ENCODE data around the gene STARD9. TPM values are rescaled to one million over a fixed set of nuclear protein-coding genes. Genes with fewer than 3 reads are reported as not detected.

Gene STARD9
- 1 to 10 TPM; 4.5 to 6.1 TPM for total RNA-seq
- polyA plus RNA-seq, result under 1 TPM in 1 of 2 donors, not detected in 1; 0.49 TPM

DNA sequence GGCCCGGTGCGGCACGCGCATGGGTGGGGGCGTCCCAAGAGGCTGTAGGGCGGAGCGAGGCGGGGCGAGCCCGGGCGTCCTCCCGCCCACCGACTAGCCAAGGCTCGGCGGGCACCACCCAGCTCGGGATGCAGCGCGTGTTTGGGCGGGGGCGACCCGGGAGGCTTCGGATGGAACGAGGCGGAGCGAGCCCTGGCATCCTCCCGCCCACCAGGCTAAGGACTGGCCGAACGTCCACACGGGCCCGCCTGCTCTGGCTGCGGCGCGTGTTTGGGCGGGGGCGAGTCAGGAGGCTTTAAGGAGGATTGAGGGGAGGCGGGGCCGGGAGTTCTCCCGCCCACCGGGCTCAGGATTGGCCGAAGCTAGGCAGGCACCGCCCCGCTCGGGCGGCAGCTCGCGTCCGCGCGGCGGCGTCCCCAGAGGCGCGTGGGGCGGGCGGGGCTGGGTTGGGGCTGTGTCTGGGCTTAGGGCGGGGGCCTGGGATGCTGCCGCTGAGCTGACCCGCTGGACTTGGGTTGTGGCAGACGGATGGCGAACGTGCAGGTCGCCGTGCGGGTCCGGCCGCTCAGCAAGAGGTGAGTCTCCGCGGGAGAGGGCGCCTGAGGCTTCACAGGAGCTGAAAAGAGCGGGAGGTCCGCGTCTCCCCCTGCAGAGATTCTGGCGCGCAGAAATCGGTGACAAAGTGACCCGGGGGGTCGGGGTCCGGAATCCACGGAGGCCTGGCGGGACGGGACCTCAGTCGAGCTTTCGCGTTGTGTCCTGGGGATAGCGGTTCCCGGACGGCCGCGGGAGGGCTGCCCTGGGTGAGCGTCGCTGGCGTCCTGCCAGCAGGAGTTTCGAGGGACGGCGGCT, at the start of gene STARD9:
STARD9 (plus strand) TSS at position 419 of the 852 bp plus-strand sequence; CDS start at position 529, 110 bp downstream.
- H3K4me3 ChIP-seq (ENCODE audit: low read length in 2 of 2), result peak within 1 kb of the TSS; percentile 78 to 89
- intact Hi-C loops (cut with micrococcal nuclease), result loop anchor here (1.0 to 5.0 kb wide), 4 partner anchors 27 to 345 kb away; partner anchors contain the start of genes CDAN1, HAUS2, LRRC57 and SNAP23
- peaks cover 11 to 34% (median 17%) of the 10 kb centered on the region in 4 donors for H3K4me1 Mint-ChIP-seq
- no peaks in the 10 kb centered on the region for H3K27me3 ChIP-seq (ENCODE audit: insufficient read depth, low read length)
- H3K27ac ChIP-seq (ENCODE audit: low read depth, low read length), result peak within 1 kb of the TSS; percentile 44
- H3K4me3 Mint-ChIP-seq, result peak within 1 kb of the TSS; percentile 89 to 96 (median 92)
- peaks cover 6 to 12% of the 10 kb centered on the region in 2 donors for H3K27me3 Mint-ChIP-seq
- no peaks in the 10 kb centered on the region for H3K9me3 Mint-ChIP-seq
- peak within 1 kb of the TSS; percentile 78 to 94 (median 86) for H3K27ac Mint-ChIP-seq
- H3K36me3 ChIP-seq (ENCODE audit: insufficient read depth, low read length), result no peaks in the 10 kb centered on the region
- peak; percentile 93 to 95 (median 93) for DNase-seq
- H3K4me1 ChIP-seq (ENCODE audit: insufficient read depth, low read length), result peaks cover 16% of the 10 kb centered on the region
- H3K9me3 ChIP-seq (ENCODE audit: control insufficient read depth in 1 of 2, low read length in 2 of 2), result no peaks in the 10 kb centered on the region
- ChIA-PET CTCF (ENCODE audit: partially characterized antibody) (no interaction called here), POLR2A (ENCODE audit: partially characterized antibody) (interaction anchor here (0.9 to 5.6 kb wide), 10 partner anchors 9 to 935 kb away, joined by 3 to 60 read pairs (median 4); partner anchors contain the start of genes HAUS2, LRRC57, SNAP23 and ZNF106)
- H3K36me3 Mint-ChIP-seq, result no peaks in the 10 kb centered on the region

DNA sequence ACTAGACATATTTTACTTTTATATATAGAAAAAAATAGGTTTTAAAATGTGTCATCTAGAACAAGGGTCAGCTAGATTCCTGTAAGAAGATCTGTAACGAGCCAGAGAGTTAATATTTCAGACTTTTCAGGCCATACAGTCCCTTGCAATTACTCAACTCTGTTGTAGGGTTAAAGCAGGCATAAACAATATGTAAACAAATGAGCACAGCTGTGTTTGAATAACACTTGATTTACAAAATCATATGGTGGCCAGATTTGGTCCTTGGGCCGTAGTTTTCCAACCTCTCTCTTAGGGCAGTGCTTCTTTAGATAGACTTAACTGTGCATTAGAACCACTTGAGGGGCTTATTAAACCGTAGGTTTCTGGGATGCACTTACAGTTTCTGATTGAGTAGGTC, 46.4 kb upstream of the STARD9 start:
- no peaks in the 10 kb centered on the region for H3K27me3 Mint-ChIP-seq
- H3K9me3 Mint-ChIP-seq, result no peaks in the 10 kb centered on the region
- H3K4me1 ChIP-seq (ENCODE audit: insufficient read depth, low read length), result no peaks in the 10 kb centered on the region
- ChIA-PET POLR2A (ENCODE audit: partially characterized antibody) (interaction anchor here (0.8 kb wide), 1 partner anchor 38 kb away, joined by 3 read pairs; the partner anchor contains the start of gene ZNF106), CTCF (ENCODE audit: partially characterized antibody) (interaction anchor here (0.5 to 1.7 kb wide), 2 partner anchors 45 to 675 kb away, joined by 3 read pairs; no protein-coding TSS in a partner anchor)
- H3K36me3 ChIP-seq (ENCODE audit: insufficient read depth, low read length), result peaks cover 22% of the 10 kb centered on the region
- no peak overlapping the region for H3K27ac Mint-ChIP-seq
- H3K36me3 Mint-ChIP-seq, result peaks cover 31 to 57% of the 10 kb centered on the region in 2 donors
- H3K9me3 ChIP-seq (ENCODE audit: control insufficient read depth in 1 of 2, low read length in 2 of 2), result no peaks in the 10 kb centered on the region
- H3K27me3 ChIP-seq (ENCODE audit: insufficient read depth, low read length), result no peaks in the 10 kb centered on the region
- no peak overlapping the region for H3K4me3 Mint-ChIP-seq
- no peak for DNase-seq
- intact Hi-C loops (cut with micrococcal nuclease), result no loop called here
- H3K27ac ChIP-seq (ENCODE audit: low read depth, low read length), result no peak overlapping the region
- no peak overlapping the region for H3K4me3 ChIP-seq (ENCODE audit: low read length in 2 of 2)
- H3K4me1 Mint-ChIP-seq, result no peaks in the 10 kb centered on the region

- Histone ChIP-seq H3K27ac (ENCODE audit: low read depth, low read length) (no peak overlapping the region), H3K9me3 (ENCODE audit: control insufficient read depth in 1 of 2, low read length in 2 of 2) (no peaks in the 10 kb centered on the region), H3K36me3 (ENCODE audit: insufficient read depth, low read length) (peaks cover 22% of the 10 kb centered on the region), H3K27me3 (ENCODE audit: insufficient read depth, low read length) (no peaks in the 10 kb centered on the region), H3K4me3 (ENCODE audit: low read length in 2 of 2) (no peak overlapping the region), H3K4me1 (ENCODE audit: insufficient read depth, low read length) (no peaks in the 10 kb centered on the region)
- Mint-ChIP-seq H3K9me3 (no peaks in the 10 kb centered on the region), H3K4me1 (no peaks in the 10 kb centered on the region), H3K36me3 (peaks cover 35 to 51% of the 10 kb centered on the region in 2 donors), H3K27ac (no peak overlapping the region), H3K4me3 (no peak overlapping the region), H3K27me3 (no peaks in the 10 kb centered on the region)
- intact Hi-C loops (cut with micrococcal nuclease), result no loop called here
- CTCF ChIA-PET (ENCODE audit: partially characterized antibody), result interaction anchor here (0.8 to 1.4 kb wide), 2 partner anchors 12 to 15 kb away, joined by 3 to 4 read pairs; no protein-coding TSS in a partner anchor
- no peak for DNase-seq
- POLR2A ChIA-PET (ENCODE audit: partially characterized antibody), result interaction anchor here (1.1 kb wide), 1 partner anchor 42 kb away, joined by 3 read pairs; the partner anchor contains the start of gene ZNF106
Measured at GRCh38 chr15:42533246-42533645, 42.2 kb upstream of the STARD9 start.

DNA sequence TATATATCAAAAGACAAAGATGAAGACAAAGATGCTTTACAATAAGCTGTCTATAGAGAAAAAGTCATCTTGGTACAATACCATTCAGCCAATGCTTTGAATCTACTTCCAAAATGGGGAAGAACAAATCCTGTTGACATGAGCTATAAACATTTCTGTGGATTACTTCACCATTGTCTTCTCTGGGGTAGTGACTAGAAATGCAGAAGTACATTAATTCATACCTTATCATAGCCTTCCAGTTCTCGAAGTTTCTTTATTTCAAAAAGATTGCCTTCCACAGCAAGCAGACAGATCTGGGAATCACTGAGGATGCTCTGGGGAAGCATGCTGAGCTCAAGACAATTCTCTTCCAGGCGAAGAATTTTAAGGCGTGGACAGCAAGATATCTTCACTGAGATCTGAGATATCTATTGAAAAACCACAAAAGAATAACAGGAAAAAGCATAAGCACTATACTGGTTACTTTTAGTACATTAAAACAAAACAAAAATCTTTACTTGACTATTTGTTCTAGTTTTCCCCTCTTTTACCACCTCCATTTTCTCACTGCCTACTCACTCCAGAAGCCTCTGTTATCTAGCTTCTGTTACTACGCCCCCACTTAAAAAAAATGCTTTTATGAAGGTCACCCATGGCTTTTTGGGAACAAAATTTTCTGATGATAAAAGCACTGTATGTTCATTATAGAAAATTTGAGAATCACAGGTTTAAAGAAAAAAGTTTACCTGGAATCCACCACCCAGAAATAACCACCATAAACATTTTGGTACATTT, 30.4 kb upstream of the STARD9 start:
- H3K36me3 ChIP-seq (ENCODE audit: insufficient read depth, low read length), result peaks cover 11% of the 10 kb centered on the region
- no peak overlapping the region for H3K27ac ChIP-seq (ENCODE audit: low read depth, low read length)
- no peaks in the 10 kb centered on the region for H3K9me3 ChIP-seq (ENCODE audit: control insufficient read depth in 1 of 2, low read length in 2 of 2)
- no peak overlapping the region for H3K4me3 ChIP-seq (ENCODE audit: low read length in 2 of 2)
- CTCF ChIA-PET (ENCODE audit: partially characterized antibody), result interaction anchor here (0.6 to 1.2 kb wide), 3 partner anchors 10 to 12 kb away, joined by 3 to 5 read pairs (median 4); no protein-coding TSS in a partner anchor
- peaks cover 40% of the 10 kb centered on the region for H3K4me1 ChIP-seq (ENCODE audit: insufficient read depth, low read length)
- Mint-ChIP-seq H3K9me3 (no peaks in the 10 kb centered on the region), H3K4me1 (peaks cover 35 to 51% (median 42%) of the 10 kb centered on the region in 4 donors), H3K27ac (peak overlapping the region in 6 of 7 donors; percentile 49 to 85 (median 78)), H3K36me3 (peaks cover 17 to 49% of the 10 kb centered on the region in 2 donors), H3K27me3 (no peaks in the 10 kb centered on the region), H3K4me3 (peak overlapping the region in 3 of 8 donors; percentile 5 to 52 (median 35))
- POLR2A ChIA-PET (ENCODE audit: partially characterized antibody), result interaction anchor here (0.7 to 1.8 kb wide), 2 partner anchors 50 to 54 kb away, joined by 3 to 7 read pairs; partner anchors contain the start of genes SNAP23 and ZNF106
- H3K27me3 ChIP-seq (ENCODE audit: insufficient read depth, low read length), result no peaks in the 10 kb centered on the region
- intact Hi-C loops (cut with micrococcal nuclease), result no loop called here
- no peak for DNase-seq

DNA sequence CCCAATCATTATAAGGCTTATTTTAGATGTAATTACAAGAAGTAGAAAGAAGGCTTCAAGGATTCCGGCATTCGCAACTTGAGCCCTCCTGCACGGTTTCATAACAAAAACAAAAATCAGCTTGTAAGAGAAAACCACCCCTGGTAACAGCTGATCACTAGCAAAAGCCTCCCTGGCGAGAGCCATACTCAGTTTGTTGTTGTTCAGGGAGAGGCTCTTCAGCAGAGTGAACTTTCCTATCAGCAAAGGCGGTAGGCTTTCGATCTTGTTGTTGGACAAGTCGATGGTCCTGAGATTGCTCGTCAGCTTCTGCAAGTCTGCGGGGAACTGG, 27.5 kb upstream of the STARD9 start:
- peaks cover 47% of the 10 kb centered on the region for H3K4me1 ChIP-seq (ENCODE audit: insufficient read depth, low read length)
- no peaks in the 10 kb centered on the region for H3K9me3 ChIP-seq (ENCODE audit: control insufficient read depth in 1 of 2, low read length in 2 of 2)
- no peaks in the 10 kb centered on the region for H3K27me3 Mint-ChIP-seq
- H3K4me3 Mint-ChIP-seq, result peak overlapping the region; percentile 93 to 100 (median 96)
- peak overlapping the region; percentile 87 to 100 (median 98) for H3K27ac Mint-ChIP-seq
- peaks cover 12 to 43% of the 10 kb centered on the region in 2 donors for H3K36me3 Mint-ChIP-seq
- CTCF ChIA-PET (ENCODE audit: partially characterized antibody), result interaction anchor here (1.0 to 1.6 kb wide), 3 partner anchors 33 to 103 kb away, joined by 3 to 5 read pairs (median 3); no protein-coding TSS in a partner anchor
- H3K36me3 ChIP-seq (ENCODE audit: insufficient read depth, low read length), result peaks cover 11% of the 10 kb centered on the region
- peaks cover 36 to 69% (median 51%) of the 10 kb centered on the region in 4 donors for H3K4me1 Mint-ChIP-seq
- POLR2A ChIA-PET (ENCODE audit: partially characterized antibody), result interaction anchor here (0.8 to 5.6 kb wide), 15 partner anchors 12 to 275 kb away, joined by 3 to 60 read pairs (median 5); partner anchors contain the start of genes GANC, SNAP23, STARD9 and TMEM87A
- H3K27me3 ChIP-seq (ENCODE audit: insufficient read depth, low read length), result no peaks in the 10 kb centered on the region
- H3K27ac ChIP-seq (ENCODE audit: low read depth, low read length), result peak overlapping the region; percentile 88
- intact Hi-C loops (cut with micrococcal nuclease), result loop anchor here (1.0 to 2.0 kb wide), 4 partner anchors 27 to 102 kb away; partner anchors contain the start of genes STARD9 and ZNF106
- DNase-seq, result no peak
- peak overlapping the region; percentile 92 to 99 for H3K4me3 ChIP-seq (ENCODE audit: low read length in 2 of 2)
- H3K9me3 Mint-ChIP-seq, result no peaks in the 10 kb centered on the region

GRCh38 chr15:42548249-42549031, 27.0 kb upstream of the STARD9 start, which contains the start of the genes HAUS2 and LRRC57:
HAUS2 (plus strand) TSS chr15:42548838; CDS start chr15:42548873, 35 bp downstream.
LRRC57 (minus strand) TSS chr15:42548793; CDS start chr15:42548434, 359 bp downstream.
- POLR2A ChIA-PET (ENCODE audit: partially characterized antibody), result interaction anchor here (0.8 to 5.6 kb wide), 16 partner anchors 10 to 275 kb away, joined by 3 to 60 read pairs (median 4); partner anchors contain the start of genes GANC, SNAP23, STARD9 and TMEM87A
- H3K27me3 Mint-ChIP-seq, result no peaks in the 10 kb centered on the region
- Histone ChIP-seq H3K4me3 (ENCODE audit: low read length in 2 of 2) (peak within 1 kb of the TSS; percentile 92 to 99), H3K27me3 (ENCODE audit: insufficient read depth, low read length) (no peaks in the 10 kb centered on the region), H3K9me3 (ENCODE audit: control insufficient read depth in 1 of 2, low read length in 2 of 2) (no peaks in the 10 kb centered on the region), H3K27ac (ENCODE audit: low read depth, low read length) (peak within 1 kb of the TSS; percentile 88), H3K4me1 (ENCODE audit: insufficient read depth, low read length) (peaks cover 52% of the 10 kb centered on the region), H3K36me3 (ENCODE audit: insufficient read depth, low read length) (peaks cover 11% of the 10 kb centered on the region)
- intact Hi-C loops (cut with micrococcal nuclease), result loop anchor here (1.0 to 2.0 kb wide), 4 partner anchors 27 to 102 kb away; partner anchors contain the start of genes STARD9 and ZNF106
- CTCF ChIA-PET (ENCODE audit: partially characterized antibody), result interaction anchor here (1.0 to 1.3 kb wide), 3 partner anchors 33 to 103 kb away, joined by 3 to 4 read pairs (median 3); partner anchors contain the start of gene SNAP23
- peaks cover 36 to 71% (median 53%) of the 10 kb centered on the region in 4 donors for H3K4me1 Mint-ChIP-seq
- H3K27ac Mint-ChIP-seq, result peak within 1 kb of the TSS; percentile 87 to 100 (median 98)
- H3K36me3 Mint-ChIP-seq, result peaks cover 12 to 40% of the 10 kb centered on the region in 2 donors
- DNase-seq, result peak; percentile 85 to 89 (median 86)
- H3K9me3 Mint-ChIP-seq, result no peaks in the 10 kb centered on the region
- H3K4me3 Mint-ChIP-seq, result peak within 1 kb of the TSS; percentile 93 to 100 (median 96)

Data from CD4-positive, alpha-beta memory T cell (primary cell).